ENCODE measurements around the gene ANKRD33B. TPM values are rescaled to one million over a fixed set of nuclear protein-coding genes. Genes with fewer than 3 reads are reported as not detected.

Gene ANKRD33B
- total and polyA plus RNA-seq, 5 experiments from 2014 or later: 0.06 to 1.2 (median 1.1) TPM; not detected in 2

DNA sequence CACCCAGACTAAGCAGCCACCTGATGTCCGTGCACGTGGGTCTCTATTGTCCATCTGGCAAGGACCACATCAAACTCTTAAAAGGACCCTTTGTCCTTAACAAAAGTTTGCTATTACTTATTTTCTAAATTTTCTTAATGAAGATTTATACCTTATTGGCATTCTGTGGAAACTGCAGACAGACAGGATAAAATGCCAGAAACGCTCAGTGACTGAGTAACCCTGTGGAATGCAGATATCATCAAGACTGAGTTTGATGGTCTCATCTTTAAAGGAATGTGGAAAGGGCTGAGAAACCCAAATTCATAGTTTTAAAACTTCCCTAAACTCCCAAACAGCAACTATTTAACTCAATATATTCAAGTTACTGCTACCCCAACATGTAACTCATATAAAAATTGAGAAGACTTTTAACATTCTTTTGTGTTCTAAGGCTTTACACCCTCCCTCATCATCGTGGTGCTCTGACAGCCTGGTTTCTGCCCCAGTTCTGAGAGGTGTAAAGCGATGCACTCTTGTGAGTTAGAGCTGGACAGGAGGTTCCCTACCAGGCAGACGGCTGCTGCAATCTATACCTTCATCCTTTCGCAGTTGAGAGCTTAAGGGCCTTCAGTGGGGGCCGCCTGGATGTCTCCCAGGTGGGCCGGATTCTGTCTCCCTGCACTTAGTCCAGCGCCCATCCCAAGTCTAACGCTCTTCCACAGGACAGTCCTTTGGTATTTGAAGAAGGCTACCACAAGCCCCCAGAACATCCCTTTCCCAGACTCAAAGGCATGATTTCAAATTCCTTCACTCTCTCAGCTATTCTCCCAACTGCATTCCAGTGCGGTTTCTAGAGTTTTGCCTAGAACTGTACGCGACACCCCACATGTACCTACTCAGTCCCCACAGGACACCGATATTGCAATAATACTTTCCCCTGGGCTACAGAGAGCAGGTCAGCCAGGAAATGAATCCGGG lies 128.2 kb downstream of the ANKRD33B start:
- Mint-ChIP-seq H3K4me1 (peaks cover 15 to 22% (median 17%) of the 10 kb centered on the region in 4 donors), H3K27me3 (no peaks in the 10 kb centered on the region), H3K9me3 (no peaks in the 10 kb centered on the region), H3K36me3 (peaks cover 3 to 14% (median 10%) of the 10 kb centered on the region in 3 donors), H3K4me3 (no peak overlapping the region), H3K27ac (no peak overlapping the region)
- POLR2A ChIA-PET: no interaction called here
- DNase-seq (no peak), ATAC-seq (no peak)

DNA sequence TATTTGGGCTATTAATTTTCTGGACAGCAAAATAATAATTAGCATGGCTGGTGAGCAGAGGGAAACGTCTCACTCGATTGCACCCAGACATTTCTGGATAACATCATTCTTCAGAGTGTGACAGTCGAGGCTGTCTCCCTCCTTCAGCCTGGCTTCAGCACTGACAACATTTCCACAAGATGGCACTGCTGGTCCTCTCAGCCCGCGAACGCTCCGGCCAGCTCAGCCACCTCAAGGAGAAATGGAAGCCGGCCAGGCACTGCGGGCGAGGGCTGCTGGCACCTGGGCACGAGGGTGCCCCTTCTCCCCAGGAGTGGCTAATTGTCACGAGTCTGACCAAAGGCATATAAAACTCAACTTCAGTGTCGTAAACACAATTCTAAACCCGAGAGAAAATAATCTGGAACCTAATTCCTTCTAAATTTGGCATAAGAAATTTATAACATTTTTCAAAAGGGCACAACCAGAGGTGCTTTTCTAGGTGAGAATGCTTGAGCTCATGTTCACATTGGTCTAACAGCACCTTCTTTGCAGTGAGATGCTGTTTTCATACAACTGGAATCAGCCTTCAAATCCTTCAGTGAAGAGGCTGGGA lies 131.3 kb downstream of the ANKRD33B start:
- Mint-ChIP-seq H3K27me3 (no peaks in the 10 kb centered on the region), H3K36me3 (peaks cover 0 to 7% (median 5%) of the 10 kb centered on the region in 3 donors), H3K9me3 (no peaks in the 10 kb centered on the region), H3K27ac (peak overlapping the region in 1 of 10 donors; percentile 53), H3K4me3 (no peak overlapping the region), H3K4me1 (peaks cover 23 to 42% (median 35%) of the 10 kb centered on the region in 4 donors)
- ATAC-seq (no peak), DNase-seq (no peak)
- POLR2A ChIA-PET: no interaction called here

DNA sequence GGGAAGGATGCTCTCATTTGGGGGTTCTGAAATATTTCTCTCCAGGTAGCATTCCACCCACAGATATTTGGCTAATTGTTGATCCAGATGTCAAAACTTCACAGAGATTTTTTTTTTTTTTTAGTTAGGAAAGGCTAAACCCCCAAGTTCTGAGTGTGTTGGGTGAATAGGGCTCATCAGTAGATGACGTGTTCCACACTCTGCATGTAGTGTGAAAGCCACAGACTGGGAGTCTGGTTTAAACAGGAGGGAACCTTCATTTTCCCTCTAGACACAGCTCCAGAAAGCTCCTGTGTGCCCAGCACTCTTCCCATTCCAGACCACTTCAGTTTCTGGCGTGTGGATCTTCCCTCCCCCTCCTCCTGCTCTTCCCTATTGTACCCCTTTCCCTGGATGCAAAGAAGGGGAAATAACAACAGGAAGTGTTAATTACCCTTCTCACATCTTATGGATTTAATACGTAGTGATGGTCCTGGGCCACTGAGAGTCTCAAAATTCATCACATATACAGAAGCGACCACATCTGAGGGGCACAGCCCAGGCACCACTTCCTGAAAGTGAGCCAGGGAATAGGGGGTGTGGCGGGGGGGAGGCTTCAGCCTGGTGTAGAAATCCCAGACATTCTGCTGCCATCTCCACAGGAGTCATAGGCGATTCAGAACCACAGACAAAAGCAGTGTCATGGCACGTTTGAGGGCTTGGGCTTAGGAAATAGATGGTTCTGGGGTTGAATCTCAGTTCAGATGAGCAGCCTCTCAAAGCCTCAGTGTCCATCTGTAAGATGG lies 132.1 kb downstream of the ANKRD33B start:
- Mint-ChIP-seq H3K9me3 (no peaks in the 10 kb centered on the region), H3K4me3 (peak overlapping the region in 1 of 10 donors; percentile 43), H3K27ac (peak overlapping the region in 3 of 10 donors; percentile 18 to 72 (median 55)), H3K27me3 (no peaks in the 10 kb centered on the region), H3K4me1 (peaks cover 20 to 44% (median 38%) of the 10 kb centered on the region in 4 donors), H3K36me3 (peaks cover 0 to 4% (median 2%) of the 10 kb centered on the region in 3 donors)
- ATAC-seq: no peak
- DNase-seq: no peak
- POLR2A ChIA-PET: no interaction called here

DNA sequence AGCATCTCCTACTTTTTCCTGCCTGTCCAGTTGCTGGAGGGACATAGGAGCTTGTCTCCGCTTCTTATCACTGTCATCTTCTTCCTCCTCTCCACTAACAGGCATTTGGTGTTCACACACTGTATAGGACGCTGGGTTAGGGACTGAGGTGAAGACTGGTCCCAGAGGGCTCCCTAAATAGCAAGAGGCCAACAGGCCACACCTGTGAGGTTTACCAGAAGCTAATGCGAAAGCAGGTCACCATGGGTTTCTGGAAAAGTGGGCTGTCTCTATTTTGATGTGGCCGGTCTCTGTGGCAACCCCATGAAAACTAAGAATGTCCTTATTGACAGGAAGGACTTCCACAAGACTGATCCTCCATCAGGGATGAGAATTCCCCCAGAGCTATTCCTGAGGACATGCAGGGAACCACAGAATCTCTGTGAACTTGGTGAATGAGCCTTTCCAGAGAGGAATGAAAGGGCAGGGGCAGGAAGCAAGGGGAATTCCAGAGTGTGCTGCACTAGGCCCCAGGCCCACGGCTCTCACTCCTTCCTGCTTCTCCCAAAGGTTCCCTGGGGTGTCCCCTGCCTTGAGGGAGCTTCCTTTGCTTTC lies 135.5 kb downstream of the ANKRD33B start:
- DNase-seq (no peak), ATAC-seq (no peak)
- no peak overlapping the region for H3K4me3 Mint-ChIP-seq
- no peaks in the 10 kb centered on the region for H3K9me3 Mint-ChIP-seq
- peaks cover 0 to 4% (median 3%) of the 10 kb centered on the region in 3 donors for H3K36me3 Mint-ChIP-seq
- H3K27ac Mint-ChIP-seq: peak overlapping the region in 1 of 10 donors; percentile 68
- POLR2A ChIA-PET: no interaction called here
- peaks cover 27 to 55% (median 45%) of the 10 kb centered on the region in 4 donors for H3K4me1 Mint-ChIP-seq
- no peaks in the 10 kb centered on the region for H3K27me3 Mint-ChIP-seq

DNA sequence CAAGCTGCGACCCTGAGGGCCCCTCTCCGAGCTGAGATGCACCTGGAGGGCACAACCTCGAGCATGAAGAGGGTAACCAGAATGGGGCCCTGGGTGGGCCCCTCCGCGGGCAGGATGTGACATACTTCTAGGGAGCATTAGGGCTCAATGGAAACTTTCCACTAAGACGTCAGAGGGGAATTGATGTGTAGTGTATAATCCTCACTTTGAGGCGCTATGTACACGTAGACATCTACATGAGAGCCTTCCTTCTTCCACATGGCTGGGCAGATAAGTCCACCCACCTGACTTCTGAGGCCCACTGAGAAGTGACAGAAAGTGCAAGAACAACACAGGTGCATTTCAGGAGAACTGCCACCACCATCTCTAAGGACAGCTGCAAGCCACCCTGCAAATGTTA lies 136.1 kb downstream of the ANKRD33B start:
- H3K36me3 Mint-ChIP-seq: peaks cover 0 to 4% (median 3%) of the 10 kb centered on the region in 3 donors
- H3K9me3 Mint-ChIP-seq: no peaks in the 10 kb centered on the region
- POLR2A ChIA-PET: no interaction called here
- H3K4me1 Mint-ChIP-seq: peaks cover 30 to 61% (median 50%) of the 10 kb centered on the region in 4 donors
- H3K27ac Mint-ChIP-seq: peak overlapping the region in 2 of 10 donors; percentile 12 to 19
- no peak overlapping the region for H3K4me3 Mint-ChIP-seq
- H3K27me3 Mint-ChIP-seq: no peaks in the 10 kb centered on the region
- ATAC-seq: no peak
- DNase-seq: no peak

DNA sequence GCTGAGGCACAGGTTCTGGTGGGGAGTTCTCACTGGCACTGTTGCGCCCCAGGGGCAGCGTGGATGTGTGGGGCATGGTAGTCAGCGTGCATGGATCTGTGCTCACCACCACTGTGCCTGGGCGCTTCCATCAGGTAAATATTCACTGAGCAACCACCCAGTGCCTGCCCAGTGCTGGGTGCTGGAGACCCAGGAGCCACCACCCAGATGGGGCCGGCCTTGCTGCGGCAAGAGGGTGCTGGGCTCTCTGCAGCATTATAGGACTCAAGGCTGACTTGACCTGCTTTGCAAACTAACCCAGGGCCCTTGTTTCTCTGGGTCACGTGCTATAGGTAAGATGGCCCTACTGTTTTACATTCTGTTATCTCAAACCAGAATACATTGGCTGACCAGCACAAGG lies 136.6 kb downstream of the ANKRD33B start:
- DNase-seq (no peak), ATAC-seq (no peak)
- Mint-ChIP-seq H3K4me1 (peaks cover 31 to 66% (median 52%) of the 10 kb centered on the region in 4 donors), H3K9me3 (no peaks in the 10 kb centered on the region), H3K4me3 (no peak overlapping the region), H3K36me3 (peaks cover 0 to 4% (median 3%) of the 10 kb centered on the region in 3 donors), H3K27ac (peak overlapping the region in 2 of 10 donors; percentile 17 to 19), H3K27me3 (no peaks in the 10 kb centered on the region)
- POLR2A ChIA-PET: no interaction called here

DNA sequence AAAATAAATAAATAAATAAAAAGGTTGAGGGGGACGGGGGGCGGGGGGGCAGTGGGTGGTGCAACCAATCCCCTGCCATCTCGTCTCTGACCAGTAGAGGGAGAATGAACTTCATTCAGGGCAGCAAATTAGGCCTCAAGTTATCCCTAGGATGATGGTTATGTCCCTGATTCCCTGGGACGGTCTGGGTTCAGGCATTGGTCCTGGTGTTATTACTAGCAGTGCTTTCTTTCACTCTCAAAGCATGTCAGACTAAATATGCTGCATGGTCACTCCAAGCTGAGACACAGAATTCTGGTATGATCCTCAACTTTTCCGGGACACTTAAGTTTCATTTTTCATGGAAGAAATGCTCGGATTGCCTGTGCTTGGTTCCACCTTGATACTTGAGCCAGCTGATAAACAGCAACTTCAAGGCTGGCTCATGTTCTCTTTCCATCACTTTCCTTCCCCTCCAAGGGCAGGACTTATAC lies 137.7 kb downstream of the ANKRD33B start:
- DNase-seq: peak in 5 of 10 donors; percentile 19 to 26 (median 20)
- Mint-ChIP-seq H3K4me1 (peaks cover 29 to 68% (median 52%) of the 10 kb centered on the region in 4 donors), H3K27me3 (no peaks in the 10 kb centered on the region), H3K27ac (no peak overlapping the region), H3K9me3 (no peaks in the 10 kb centered on the region), H3K36me3 (peaks cover 0 to 4% (median 3%) of the 10 kb centered on the region in 3 donors), H3K4me3 (no peak overlapping the region)
- POLR2A ChIA-PET: no interaction called here
- no peak for ATAC-seq

DNA sequence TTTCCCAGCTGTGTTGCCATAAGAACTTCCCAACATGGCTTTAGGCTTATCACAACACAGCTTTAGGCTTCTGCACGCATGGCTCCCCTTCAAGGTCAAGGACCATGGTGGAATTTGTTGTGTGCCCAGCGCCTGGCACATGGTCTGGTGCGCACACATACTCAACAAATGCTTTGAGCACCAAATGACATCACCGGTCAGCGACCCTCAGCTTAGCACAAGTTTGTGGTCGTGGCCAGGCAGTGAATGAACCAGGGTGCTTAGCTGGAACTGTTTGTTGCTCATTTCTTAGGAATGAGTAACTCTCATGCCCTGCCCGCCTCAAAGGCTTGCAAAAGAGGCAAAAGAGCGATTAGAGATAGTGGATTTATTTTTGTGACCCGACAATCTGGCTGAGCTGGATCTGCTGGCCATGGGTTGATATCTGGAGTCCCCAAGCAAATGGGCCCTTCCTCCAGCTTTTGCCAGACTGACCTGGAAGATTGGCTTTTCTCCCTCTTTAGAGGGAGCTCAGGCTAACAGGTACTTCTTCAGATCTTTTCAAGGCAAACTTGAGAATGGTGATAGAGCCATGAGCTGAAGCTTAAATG lies 138.3 kb downstream of the ANKRD33B start:
- no peaks in the 10 kb centered on the region for H3K27me3 Mint-ChIP-seq
- H3K4me1 Mint-ChIP-seq: peaks cover 28 to 68% (median 50%) of the 10 kb centered on the region in 4 donors
- DNase-seq: no peak
- no peaks in the 10 kb centered on the region for H3K9me3 Mint-ChIP-seq
- H3K27ac Mint-ChIP-seq: no peak overlapping the region
- ATAC-seq: no peak
- POLR2A ChIA-PET: no interaction called here
- H3K36me3 Mint-ChIP-seq: peaks cover 0 to 4% (median 3%) of the 10 kb centered on the region in 3 donors
- no peak overlapping the region for H3K4me3 Mint-ChIP-seq

DNA sequence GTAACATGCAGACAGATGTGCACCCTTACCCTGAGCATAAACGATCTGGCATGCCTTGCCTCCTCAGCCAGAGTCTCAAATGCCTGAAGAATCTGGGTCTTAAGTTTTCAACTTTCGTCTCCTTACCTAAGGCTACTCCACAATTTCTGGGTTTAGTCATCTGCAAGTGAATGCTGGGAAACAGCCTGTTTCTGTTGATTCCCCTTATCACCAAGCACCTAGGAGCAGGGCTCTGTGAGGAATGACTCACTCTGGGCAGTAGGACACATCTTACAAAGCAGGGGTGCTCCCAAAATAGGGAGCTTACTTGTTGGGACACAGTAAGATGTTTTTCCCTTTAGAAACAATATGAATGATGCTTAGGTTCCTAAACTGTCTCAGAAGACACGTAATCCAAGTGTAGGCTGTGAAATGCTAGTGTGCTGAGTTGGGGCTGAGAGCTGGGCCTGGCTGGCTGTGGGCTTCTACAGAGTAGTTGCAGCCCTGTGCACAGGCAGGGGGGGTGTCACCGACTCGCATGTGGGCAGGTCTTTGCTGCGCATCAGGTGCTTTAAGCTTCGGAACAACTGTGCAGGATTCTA lies 139.1 kb downstream of the ANKRD33B start:
- ATAC-seq: no peak
- H3K36me3 Mint-ChIP-seq: peaks cover 0 to 4% (median 3%) of the 10 kb centered on the region in 3 donors
- H3K27me3 Mint-ChIP-seq: no peaks in the 10 kb centered on the region
- no peak for DNase-seq
- H3K9me3 Mint-ChIP-seq: no peaks in the 10 kb centered on the region
- peak overlapping the region in 2 of 10 donors; percentile 57 to 63 for H3K27ac Mint-ChIP-seq
- POLR2A ChIA-PET: no interaction called here
- no peak overlapping the region for H3K4me3 Mint-ChIP-seq
- peaks cover 32 to 68% (median 50%) of the 10 kb centered on the region in 4 donors for H3K4me1 Mint-ChIP-seq

DNA sequence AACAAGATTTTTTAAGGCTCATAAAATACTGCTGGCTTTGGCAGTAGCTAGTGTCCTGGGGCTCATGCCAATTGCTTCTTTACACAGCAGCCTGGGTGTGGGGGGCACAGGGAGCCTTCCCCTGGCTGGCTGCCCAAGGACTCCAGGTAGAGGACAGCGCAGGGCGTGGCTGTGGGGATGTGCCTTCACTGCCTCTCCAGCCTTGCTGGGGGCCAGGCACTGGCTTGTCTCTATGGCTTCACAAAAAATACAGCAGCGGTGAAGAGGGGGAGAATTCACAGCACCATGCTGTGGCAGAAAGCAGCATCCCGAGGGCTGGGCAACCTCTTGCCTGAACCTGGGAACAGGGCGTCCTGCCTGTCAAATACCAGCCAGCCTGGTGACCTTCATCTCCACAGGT lies 139.8 kb downstream of the ANKRD33B start:
- Mint-ChIP-seq H3K36me3 (peaks cover 0 to 4% (median 3%) of the 10 kb centered on the region in 3 donors), H3K27ac (peak overlapping the region in 1 of 10 donors; percentile 39), H3K9me3 (no peaks in the 10 kb centered on the region), H3K27me3 (no peaks in the 10 kb centered on the region), H3K4me3 (no peak overlapping the region), H3K4me1 (peaks cover 34 to 70% (median 49%) of the 10 kb centered on the region in 4 donors)
- POLR2A ChIA-PET: no interaction called here
- DNase-seq: no peak
- no peak for ATAC-seq

DNA sequence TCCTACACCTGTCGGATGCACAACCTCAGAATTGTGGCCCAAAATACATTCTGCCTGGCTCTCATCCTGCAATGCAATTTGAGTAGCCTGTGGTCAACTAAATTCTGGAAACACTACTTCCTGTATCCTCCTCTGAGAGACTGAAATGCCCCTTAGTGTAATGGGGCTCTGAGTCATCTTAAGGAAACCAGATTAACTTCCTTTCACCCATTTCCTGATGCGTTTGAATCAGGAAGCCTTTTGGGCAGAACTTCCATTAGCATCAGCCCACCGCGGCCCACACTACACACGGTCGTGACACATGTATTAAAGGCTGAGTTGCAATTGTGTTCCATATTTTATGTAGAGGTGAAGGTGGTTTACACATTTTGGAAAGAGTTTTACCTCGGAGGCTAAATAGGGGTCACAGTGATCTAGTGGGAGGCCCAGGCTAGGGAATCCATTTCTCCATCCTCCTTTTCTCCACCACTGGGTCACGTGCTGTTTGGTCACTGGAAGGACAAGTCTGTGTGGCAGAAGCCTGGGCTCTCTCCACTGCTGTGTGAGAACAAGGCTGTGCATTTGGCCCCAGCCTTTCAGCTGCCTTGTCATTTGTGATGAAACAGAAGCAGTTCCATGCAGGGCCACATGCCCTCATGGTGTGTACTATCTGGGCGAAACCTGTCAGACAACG lies 141.2 kb downstream of the ANKRD33B start:
- peak in 1 of 2 donors; percentile 29 for ATAC-seq
- Mint-ChIP-seq H3K4me1 (peaks cover 31 to 56% (median 42%) of the 10 kb centered on the region in 4 donors), H3K9me3 (no peaks in the 10 kb centered on the region), H3K27ac (peak overlapping the region in 8 of 10 donors; percentile 12 to 77 (median 55)), H3K36me3 (peaks cover 0 to 3% (median under 1%) of the 10 kb centered on the region in 3 donors), H3K4me3 (peak overlapping the region in 5 of 10 donors; percentile 1 to 23 (median 11)), H3K27me3 (no peaks in the 10 kb centered on the region)
- DNase-seq: no peak
- POLR2A ChIA-PET: no interaction called here
